Measurements from ENCODE around the gene BCL6B.

Gene BCL6B

DNA sequence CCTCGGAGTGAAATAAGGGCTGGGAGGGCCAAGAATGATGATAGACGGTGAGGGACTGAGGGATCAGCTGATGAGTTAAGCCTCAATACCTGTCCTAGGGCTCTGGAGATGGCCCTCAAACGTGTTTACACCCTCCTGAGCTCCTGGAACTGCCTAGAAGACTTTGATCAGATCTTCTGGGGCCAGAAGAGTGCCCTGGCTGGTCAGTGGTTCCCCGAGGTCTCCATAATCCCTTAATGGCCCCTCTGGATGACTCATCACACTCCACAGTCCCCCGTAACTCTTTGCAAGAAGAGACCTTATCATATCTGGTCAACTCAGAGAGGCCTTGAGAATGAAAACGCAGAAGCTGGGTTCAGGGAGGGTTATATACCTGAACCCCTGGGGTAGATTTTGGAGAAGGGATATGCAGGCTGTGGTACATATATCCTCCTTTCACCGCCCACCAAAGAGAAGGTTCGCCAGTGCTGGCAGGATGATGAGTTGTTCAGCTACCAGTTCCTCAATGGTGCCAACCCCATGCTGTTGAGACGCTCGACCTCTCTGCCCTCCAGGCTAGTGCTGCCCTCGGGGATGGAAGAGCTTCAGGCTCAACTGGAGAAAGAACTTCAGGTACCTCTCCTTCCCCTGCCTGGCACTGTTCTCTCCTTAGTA is 23.9 kb upstream of the BCL6B start:
- TF ChIP-seq USF1 (IDR thresholded peaks at IDR 0.05) = no peak
- TF ChIP-seq CEBPB (IDR thresholded peaks at IDR 0.05) = no peak
- no peak for TF ChIP-seq TAF1 (IDR thresholded peaks at IDR 0.05; ENCODE audit: low read depth)
- TF ChIP-seq EGR1 (IDR thresholded peaks at IDR 0.05) = no peak
- TF ChIP-seq, protein P1, sequence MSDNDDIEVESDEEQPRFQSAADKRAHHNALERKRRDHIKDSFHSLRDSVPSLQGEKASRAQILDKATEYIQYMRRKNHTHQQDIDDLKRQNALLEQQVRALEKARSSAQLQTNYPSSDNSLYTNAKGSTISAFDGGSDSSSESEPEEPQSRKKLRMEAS (IDR thresholded peaks at IDR 0.05) = no peak
- TF ChIP-seq YY1 (IDR thresholded peaks at IDR 0.05; ENCODE audit: low read depth) = no peak
- TF ChIP-seq, protein P2, sequence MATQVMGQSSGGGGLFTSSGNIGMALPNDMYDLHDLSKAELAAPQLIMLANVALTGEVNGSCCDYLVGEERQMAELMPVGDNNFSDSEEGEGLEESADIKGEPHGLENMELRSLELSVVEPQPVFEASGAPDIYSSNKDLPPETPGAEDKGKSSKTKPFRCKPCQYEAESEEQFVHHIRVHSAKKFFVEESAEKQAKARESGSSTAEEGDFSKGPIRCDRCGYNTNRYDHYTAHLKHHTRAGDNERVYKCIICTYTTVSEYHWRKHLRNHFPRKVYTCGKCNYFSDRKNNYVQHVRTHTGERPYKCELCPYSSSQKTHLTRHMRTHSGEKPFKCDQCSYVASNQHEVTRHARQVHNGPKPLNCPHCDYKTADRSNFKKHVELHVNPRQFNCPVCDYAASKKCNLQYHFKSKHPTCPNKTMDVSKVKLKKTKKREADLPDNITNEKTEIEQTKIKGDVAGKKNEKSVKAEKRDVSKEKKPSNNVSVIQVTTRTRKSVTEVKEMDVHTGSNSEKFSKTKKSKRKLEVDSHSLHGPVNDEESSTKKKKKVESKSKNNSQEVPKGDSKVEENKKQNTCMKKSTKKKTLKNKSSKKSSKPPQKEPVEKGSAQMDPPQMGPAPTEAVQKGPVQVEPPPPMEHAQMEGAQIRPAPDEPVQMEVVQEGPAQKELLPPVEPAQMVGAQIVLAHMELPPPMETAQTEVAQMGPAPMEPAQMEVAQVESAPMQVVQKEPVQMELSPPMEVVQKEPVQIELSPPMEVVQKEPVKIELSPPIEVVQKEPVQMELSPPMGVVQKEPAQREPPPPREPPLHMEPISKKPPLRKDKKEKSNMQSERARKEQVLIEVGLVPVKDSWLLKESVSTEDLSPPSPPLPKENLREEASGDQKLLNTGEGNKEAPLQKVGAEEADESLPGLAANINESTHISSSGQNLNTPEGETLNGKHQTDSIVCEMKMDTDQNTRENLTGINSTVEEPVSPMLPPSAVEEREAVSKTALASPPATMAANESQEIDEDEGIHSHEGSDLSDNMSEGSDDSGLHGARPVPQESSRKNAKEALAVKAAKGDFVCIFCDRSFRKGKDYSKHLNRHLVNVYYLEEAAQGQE (IDR thresholded peaks at IDR 0.05; ENCODE audit: low read depth) = no peak
- TF ChIP-seq TEAD4 (IDR thresholded peaks at IDR 0.05) = no peak
- no peak for TF ChIP-seq NFIC (IDR thresholded peaks at IDR 0.05)
- TF ChIP-seq CREB1 (IDR thresholded peaks at IDR 0.05; ENCODE audit: low read depth) = no peak
- no peak for TF ChIP-seq ZBTB7A (IDR thresholded peaks at IDR 0.05; ENCODE audit: low read depth)
- no peak for TF ChIP-seq TCF12 (IDR thresholded peaks at IDR 0.05; ENCODE audit: low read depth)
- no peak for TF ChIP-seq EP300 (IDR thresholded peaks at IDR 0.05; ENCODE audit: borderline replicate concordance)
- TF ChIP-seq FOXM1 (IDR thresholded peaks at IDR 0.05; ENCODE audit: borderline replicate concordance, low read depth) = no peak
- no peak for TF ChIP-seq RAD21 (IDR thresholded peaks at IDR 0.05; ENCODE audit: low read depth)

- TF ChIP-seq FOXM1 (IDR thresholded peaks at IDR 0.05; ENCODE audit: borderline replicate concordance, low read depth) = no peak
- TF ChIP-seq TCF12 (IDR thresholded peaks at IDR 0.05; ENCODE audit: low read depth) = no peak
- TF ChIP-seq CEBPB (IDR thresholded peaks at IDR 0.05) = no peak
- TF ChIP-seq, protein P1 (IDR thresholded peaks at IDR 0.05) = no peak
- no peak for TF ChIP-seq NFIC (IDR thresholded peaks at IDR 0.05)
- TF ChIP-seq YY1 (IDR thresholded peaks at IDR 0.05; ENCODE audit: low read depth) = no peak
Measured at GRCh38 chr17:7001318-7001961, 21.4 kb upstream of the BCL6B start.

DNA sequence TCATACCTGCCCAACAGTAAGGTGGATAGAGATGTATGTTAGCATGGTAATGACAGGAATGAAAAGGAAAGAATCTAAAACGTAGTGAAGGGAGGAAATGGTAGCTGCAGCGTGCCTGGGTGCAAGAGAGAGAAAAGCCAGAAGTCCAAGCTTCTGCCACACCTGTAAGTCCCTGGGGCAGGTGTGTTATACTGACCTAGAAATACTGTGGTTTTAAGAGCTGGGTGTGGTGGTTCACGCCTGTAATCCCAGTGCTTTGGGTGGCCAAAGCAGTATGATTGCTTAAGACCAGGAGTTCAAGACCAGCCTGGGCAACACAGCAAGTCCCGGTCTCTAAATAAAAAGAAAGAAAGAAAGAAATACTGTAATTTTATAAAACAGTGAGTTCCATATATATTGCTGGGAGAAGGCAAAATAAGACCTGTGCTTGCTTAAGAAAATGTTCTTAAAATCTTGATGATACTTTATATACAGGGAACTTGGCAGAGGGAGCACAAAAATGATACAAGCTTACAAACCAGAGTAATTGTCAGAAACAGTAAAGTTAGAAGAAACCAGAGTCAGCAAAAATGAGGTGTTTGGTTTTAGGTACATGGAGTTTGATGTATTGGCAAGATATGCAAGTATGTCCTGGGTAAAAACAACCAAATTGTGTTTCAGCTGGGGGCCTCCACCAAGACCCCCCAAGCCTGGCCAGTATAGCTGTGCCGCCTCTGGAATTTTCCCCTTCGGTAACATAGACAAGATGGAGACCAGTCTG is 20.4 kb upstream of the BCL6B start:
- no peak for TF ChIP-seq CREB1 (IDR thresholded peaks at IDR 0.05; ENCODE audit: low read depth)
- no peak for TF ChIP-seq TEAD4 (IDR thresholded peaks at IDR 0.05)
- TF ChIP-seq RAD21 (IDR thresholded peaks at IDR 0.05; ENCODE audit: low read depth) = no peak
- no peak for TF ChIP-seq EGR1 (IDR thresholded peaks at IDR 0.05)
- no peak for TF ChIP-seq FOXM1 (IDR thresholded peaks at IDR 0.05; ENCODE audit: borderline replicate concordance, low read depth)
- no peak for TF ChIP-seq YY1 (IDR thresholded peaks at IDR 0.05; ENCODE audit: low read depth)

GRCh38 chr17:7003745-7004144 is 19.1 kb upstream of the BCL6B start:
- no peak for TF ChIP-seq USF1 (IDR thresholded peaks at IDR 0.05)
- TF ChIP-seq TCF12 (IDR thresholded peaks at IDR 0.05; ENCODE audit: low read depth) = no peak
- no peak for TF ChIP-seq ZBTB7A (IDR thresholded peaks at IDR 0.05; ENCODE audit: low read depth)
- TF ChIP-seq CEBPB (IDR thresholded peaks at IDR 0.05) = no peak
- no peak for TF ChIP-seq NFIC (IDR thresholded peaks at IDR 0.05)
- TF ChIP-seq, protein P2 (IDR thresholded peaks at IDR 0.05; ENCODE audit: low read depth) = no peak
- no peak for TF ChIP-seq FOXM1 (IDR thresholded peaks at IDR 0.05; ENCODE audit: borderline replicate concordance, low read depth)
- TF ChIP-seq YY1 (IDR thresholded peaks at IDR 0.05; ENCODE audit: low read depth) = no peak
- TF ChIP-seq TEAD4 (IDR thresholded peaks at IDR 0.05) = no peak
- no peak for TF ChIP-seq EP300 (IDR thresholded peaks at IDR 0.05; ENCODE audit: borderline replicate concordance)
- TF ChIP-seq RAD21 (IDR thresholded peaks at IDR 0.05; ENCODE audit: low read depth) = no peak
- no peak for TF ChIP-seq CREB1 (IDR thresholded peaks at IDR 0.05; ENCODE audit: low read depth)

Data from Ishikawa (cell line).